Neural cell (in vitro differentiated cells): ENCODE results near the gene NANOS3. TPM values are rescaled to one million over a fixed set of nuclear protein-coding genes. Genes with fewer than 3 reads are reported as not detected.

Experiments used
- H2AFZ ChIP-seq: fragments of 200-600, 300-800 bp; sonication (generic), shearing (Covaris generic); 2 replicates; pipeline ENCODE4 v1.6.0; 2014; ENCODE audit warnings: low read depth, mild to moderate bottlenecking, antibody characterized with exemption, low read length, moderate library complexity
- H3F3A ChIP-seq: fragments of 200-600 bp; shearing (Covaris generic); 2 replicates; pipeline ENCODE4 v1.6.1; 2016; ENCODE audit warnings: mild to moderate bottlenecking, moderate library complexity, mixed read lengths, antibody characterized with exemption, low read length; ENCODE audit not compliant: insufficient read depth, poor library complexity, severe bottlenecking
- H3K27ac ChIP-seq: fragments of 200-600, 300-800 bp; sonication (generic), shearing (Covaris generic); 2 replicates; pipeline ENCODE4 v1.5.1; 2014; ENCODE audit warnings: mild to moderate bottlenecking, low read length, moderate library complexity
- H3K27me3 ChIP-seq: fragments of 300-800, 200-600 bp; sonication (generic), shearing (Covaris generic); 2 replicates; pipeline ENCODE4 v1.6.0; 2014; ENCODE audit warnings: mild to moderate bottlenecking, low read depth, low read length, moderate library complexity; ENCODE audit not compliant: insufficient read depth
- H3K36me3 ChIP-seq: fragments of 300-800, 200-600 bp; sonication (generic), shearing (Covaris generic); 2 replicates; pipeline ENCODE4 v1.5.1; 2014; ENCODE audit warnings: mild to moderate bottlenecking, antibody characterized with exemption, low read length, moderate library complexity; ENCODE audit not compliant: insufficient read depth
- H3K4me2 ChIP-seq: fragments of 300-800, 200-600 bp; sonication (generic), shearing (Covaris generic); 2 replicates; pipeline ENCODE4 v1.6.0; 2014; ENCODE audit warnings: mild to moderate bottlenecking, low read length
- H3K4me3 ChIP-seq: fragments of 300-800, 200-600 bp; sonication (generic), shearing (Covaris generic); 2 replicates; pipeline ENCODE4 v1.5.1; 2014; ENCODE audit warnings: mild to moderate bottlenecking, low read length, moderate library complexity
- H3K79me2 ChIP-seq: fragments of 200-600 bp; shearing (Covaris generic); replicated peaks from 2 replicates; pipeline ENCODE4 v1.6.0; 2014; ENCODE audit warnings: mild to moderate bottlenecking, low read length, moderate library complexity; ENCODE audit not compliant: insufficient read depth
- H3K9ac ChIP-seq: fragments of 300-800, 200-600 bp; sonication (generic), shearing (Covaris generic); 2 replicates; pipeline ENCODE4 v1.6.1; 2016; ENCODE audit warnings: mild to moderate bottlenecking, low read length, mixed read lengths
- H3K9me2 ChIP-seq: fragments of 200-600 bp; shearing (Covaris generic); 2 replicates; pipeline ENCODE4 v1.6.1; 2016; ENCODE audit warnings: mild to moderate bottlenecking, low read length, mixed read lengths; ENCODE audit not compliant: insufficient read depth
- H3K9me3 ChIP-seq: fragments of 200-600, 300-800 bp; sonication (generic), shearing (Covaris generic); 2 replicates; pipeline ENCODE4 v1.6.1; 2016; ENCODE audit warnings: mild to moderate bottlenecking, mixed run types, low read length, moderate library complexity, mixed read lengths
- H4K20me1 ChIP-seq: fragments of 200-600 bp; shearing (Covaris generic); 2 replicates; pipeline ENCODE4 v1.6.1; 2016; ENCODE audit warnings: mild to moderate bottlenecking, mixed run types; ENCODE audit not compliant: insufficient read depth
- EP300 ChIP-seq: fragments of 450-650 bp; conservative IDR thresholded peaks from 2 replicates; pipeline ENCODE4 v1.6.1; 2014; ENCODE audit warnings: antibody characterized with exemption, mild to moderate bottlenecking, moderate library complexity; ENCODE audit not compliant: poor library complexity, severe bottlenecking
- EZH2 ChIP-seq: fragments of 200-600, 300-800 bp; shearing (Covaris generic), sonication (generic); IDR thresholded peaks from 2 replicates; pipeline ENCODE4 v1.6.1; 2014; ENCODE audit warnings: antibody characterized with exemption, low read length, borderline replicate concordance, mild to moderate bottlenecking; ENCODE audit not compliant: insufficient read depth, poor library complexity, severe bottlenecking
- MXI1 ChIP-seq: fragments of 450-650 bp; conservative IDR thresholded peaks from 2 replicates; pipeline ENCODE4 v1.6.1; 2014; ENCODE audit warnings: antibody characterized with exemption, mild to moderate bottlenecking; ENCODE audit not compliant: poor library complexity, severe bottlenecking
- POLR2AphosphoS5 ChIP-seq: IDR thresholded peaks from 2 replicates; pipeline ENCODE4 v1.6.1; 2012
- RAD21 ChIP-seq: fragments of 450-650 bp; conservative IDR thresholded peaks from 2 replicates; pipeline ENCODE4 v1.6.1; 2014; ENCODE audit warnings: antibody characterized with exemption, mild to moderate bottlenecking, moderate library complexity
- SMC3 ChIP-seq: fragments of 450-650 bp; conservative IDR thresholded peaks from 2 replicates; pipeline ENCODE4 v1.6.1; 2014; ENCODE audit warnings: antibody characterized with exemption, mild to moderate bottlenecking, moderate library complexity; ENCODE audit not compliant: poor library complexity
- TAF1 ChIP-seq: IDR thresholded peaks from 2 replicates; pipeline ENCODE4 v1.6.1; 2012; ENCODE audit warnings: low read depth
- polyA plus RNA-seq: library from polyadenylated mRNA; depleted of rRNA; stranded (reverse); fragments of >200 nt; gene quantifications from 2 replicates; pipeline ENCODE4 v1.2.3, GENCODE V29; 2014
- TF ChIP-seq, protein P1 (sequence below): IDR thresholded peaks from 2 replicates; pipeline ENCODE4 v1.6.1; 2012; ENCODE audit warnings: borderline replicate concordance
- TF ChIP-seq, protein P2 (sequence below): fragments of 450-650 bp; IDR thresholded peaks from 2 replicates; pipeline ENCODE4 v1.5.1; 2014; ENCODE audit warnings: antibody characterized with exemption, mild to moderate bottlenecking, moderate library complexity; ENCODE audit not compliant: poor library complexity, severe bottlenecking

Gene NANOS3
- polyA plus RNA-seq, 1 donor from 2014 or later: 3.2 TPM

DNA sequence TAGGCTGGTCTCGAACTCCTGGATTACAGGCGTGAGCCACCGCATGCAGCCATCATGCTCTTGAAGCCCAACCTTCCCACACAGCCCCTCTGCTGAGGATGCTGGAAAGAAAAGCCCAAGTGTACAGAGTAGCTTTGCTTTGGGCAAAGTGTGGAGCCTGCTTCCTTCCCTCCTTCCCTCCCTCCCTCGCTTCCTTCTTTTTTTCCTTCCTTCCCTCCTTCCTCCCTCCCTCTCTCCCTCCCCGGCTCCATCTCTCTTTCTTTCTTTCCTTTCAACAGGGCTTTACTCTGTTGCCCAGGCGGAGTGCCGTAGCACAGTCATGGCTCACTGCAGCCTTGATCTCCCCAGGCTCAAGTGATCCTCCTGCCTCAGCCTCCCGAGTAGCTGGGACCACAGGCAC, 31.7 kb downstream of the NANOS3 start:
- Histone ChIP-seq H3K9me3 (no peaks in the 10 kb centered on the region), H3K4me2 (no peak overlapping the region), H3K79me2 (peaks cover 4% of the 10 kb centered on the region), H3K36me3 (no peaks in the 10 kb centered on the region), H3K9ac (no peak overlapping the region), H3K27ac (no peak overlapping the region), H3F3A (no peaks in the 10 kb centered on the region), H2AFZ (no peak overlapping the region), H3K9me2 (no peaks in the 10 kb centered on the region), H3K4me3 (no peak overlapping the region), H4K20me1 (no peaks in the 10 kb centered on the region), H3K27me3 (no peaks in the 10 kb centered on the region)
- TF ChIP-seq MXI1: no peak
- TF ChIP-seq, protein P1, sequence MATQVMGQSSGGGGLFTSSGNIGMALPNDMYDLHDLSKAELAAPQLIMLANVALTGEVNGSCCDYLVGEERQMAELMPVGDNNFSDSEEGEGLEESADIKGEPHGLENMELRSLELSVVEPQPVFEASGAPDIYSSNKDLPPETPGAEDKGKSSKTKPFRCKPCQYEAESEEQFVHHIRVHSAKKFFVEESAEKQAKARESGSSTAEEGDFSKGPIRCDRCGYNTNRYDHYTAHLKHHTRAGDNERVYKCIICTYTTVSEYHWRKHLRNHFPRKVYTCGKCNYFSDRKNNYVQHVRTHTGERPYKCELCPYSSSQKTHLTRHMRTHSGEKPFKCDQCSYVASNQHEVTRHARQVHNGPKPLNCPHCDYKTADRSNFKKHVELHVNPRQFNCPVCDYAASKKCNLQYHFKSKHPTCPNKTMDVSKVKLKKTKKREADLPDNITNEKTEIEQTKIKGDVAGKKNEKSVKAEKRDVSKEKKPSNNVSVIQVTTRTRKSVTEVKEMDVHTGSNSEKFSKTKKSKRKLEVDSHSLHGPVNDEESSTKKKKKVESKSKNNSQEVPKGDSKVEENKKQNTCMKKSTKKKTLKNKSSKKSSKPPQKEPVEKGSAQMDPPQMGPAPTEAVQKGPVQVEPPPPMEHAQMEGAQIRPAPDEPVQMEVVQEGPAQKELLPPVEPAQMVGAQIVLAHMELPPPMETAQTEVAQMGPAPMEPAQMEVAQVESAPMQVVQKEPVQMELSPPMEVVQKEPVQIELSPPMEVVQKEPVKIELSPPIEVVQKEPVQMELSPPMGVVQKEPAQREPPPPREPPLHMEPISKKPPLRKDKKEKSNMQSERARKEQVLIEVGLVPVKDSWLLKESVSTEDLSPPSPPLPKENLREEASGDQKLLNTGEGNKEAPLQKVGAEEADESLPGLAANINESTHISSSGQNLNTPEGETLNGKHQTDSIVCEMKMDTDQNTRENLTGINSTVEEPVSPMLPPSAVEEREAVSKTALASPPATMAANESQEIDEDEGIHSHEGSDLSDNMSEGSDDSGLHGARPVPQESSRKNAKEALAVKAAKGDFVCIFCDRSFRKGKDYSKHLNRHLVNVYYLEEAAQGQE: no peak
- no peak for TF ChIP-seq RAD21
- TF ChIP-seq, protein P2, sequence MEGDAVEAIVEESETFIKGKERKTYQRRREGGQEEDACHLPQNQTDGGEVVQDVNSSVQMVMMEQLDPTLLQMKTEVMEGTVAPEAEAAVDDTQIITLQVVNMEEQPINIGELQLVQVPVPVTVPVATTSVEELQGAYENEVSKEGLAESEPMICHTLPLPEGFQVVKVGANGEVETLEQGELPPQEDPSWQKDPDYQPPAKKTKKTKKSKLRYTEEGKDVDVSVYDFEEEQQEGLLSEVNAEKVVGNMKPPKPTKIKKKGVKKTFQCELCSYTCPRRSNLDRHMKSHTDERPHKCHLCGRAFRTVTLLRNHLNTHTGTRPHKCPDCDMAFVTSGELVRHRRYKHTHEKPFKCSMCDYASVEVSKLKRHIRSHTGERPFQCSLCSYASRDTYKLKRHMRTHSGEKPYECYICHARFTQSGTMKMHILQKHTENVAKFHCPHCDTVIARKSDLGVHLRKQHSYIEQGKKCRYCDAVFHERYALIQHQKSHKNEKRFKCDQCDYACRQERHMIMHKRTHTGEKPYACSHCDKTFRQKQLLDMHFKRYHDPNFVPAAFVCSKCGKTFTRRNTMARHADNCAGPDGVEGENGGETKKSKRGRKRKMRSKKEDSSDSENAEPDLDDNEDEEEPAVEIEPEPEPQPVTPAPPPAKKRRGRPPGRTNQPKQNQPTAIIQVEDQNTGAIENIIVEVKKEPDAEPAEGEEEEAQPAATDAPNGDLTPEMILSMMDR: no peak
- TF ChIP-seq POLR2AphosphoS5: no peak
- TF ChIP-seq EZH2: no peak
- no peak for TF ChIP-seq TAF1
- no peak for TF ChIP-seq EP300
- no peak for TF ChIP-seq SMC3

DNA sequence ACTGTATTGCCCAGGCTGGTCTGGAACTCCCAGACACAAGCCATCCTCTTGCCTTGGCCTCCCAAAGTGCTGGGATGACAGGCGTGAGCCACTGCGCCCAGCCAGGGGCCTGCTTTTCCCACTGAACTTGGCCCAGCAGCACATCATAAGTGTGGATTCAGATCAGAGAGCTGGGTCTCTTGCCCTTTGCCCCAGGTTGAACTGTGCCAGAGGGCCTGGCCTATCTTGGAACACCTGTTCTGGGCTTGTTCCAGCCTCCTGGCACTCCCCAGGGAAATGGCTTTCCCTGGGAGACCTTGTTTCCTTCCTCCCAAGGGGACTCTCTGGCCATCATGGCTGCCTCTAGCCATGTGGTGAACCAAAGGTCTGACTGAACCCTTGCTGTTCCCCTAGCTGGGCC, 32.5 kb downstream of the NANOS3 start:
- no peak overlapping the region for H3K4me3 ChIP-seq
- no peak overlapping the region for H3K27ac ChIP-seq
- no peaks in the 10 kb centered on the region for H3K36me3 ChIP-seq
- no peaks in the 10 kb centered on the region for H4K20me1 ChIP-seq
- no peak overlapping the region for H2AFZ ChIP-seq
- H3K4me2 ChIP-seq: no peak overlapping the region
- peaks cover 4% of the 10 kb centered on the region for H3K79me2 ChIP-seq
- no peaks in the 10 kb centered on the region for H3K9me2 ChIP-seq
- H3K9me3 ChIP-seq: no peaks in the 10 kb centered on the region
- no peaks in the 10 kb centered on the region for H3F3A ChIP-seq
- no peaks in the 10 kb centered on the region for H3K27me3 ChIP-seq
- TF ChIP-seq TAF1 (no peak), RAD21 (no peak), EZH2 (no peak)
- H3K9ac ChIP-seq: no peak overlapping the region

DNA sequence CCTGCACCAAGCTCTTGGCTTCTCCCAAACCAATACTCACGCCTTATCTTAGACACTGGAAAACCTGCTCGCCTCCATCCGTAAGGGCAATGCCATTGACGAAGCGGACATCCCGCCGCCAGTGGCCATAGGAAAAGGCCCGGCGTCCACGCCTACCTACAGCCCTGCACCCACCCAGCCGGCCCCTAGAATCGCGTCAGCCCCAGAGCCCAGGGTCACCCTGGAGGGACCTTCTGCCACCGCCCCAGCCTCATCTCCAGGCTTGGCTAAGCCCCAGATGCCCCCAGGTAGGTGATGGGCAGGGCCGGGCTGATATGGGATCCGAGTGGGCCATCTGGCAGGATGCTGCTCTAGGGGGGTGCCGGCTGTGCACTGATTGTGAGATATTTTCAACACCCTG, 36.4 kb downstream of the NANOS3 start:
- no peak overlapping the region for H2AFZ ChIP-seq
- no peaks in the 10 kb centered on the region for H4K20me1 ChIP-seq
- H3F3A ChIP-seq: no peaks in the 10 kb centered on the region
- H3K4me2 ChIP-seq: no peak overlapping the region
- no peaks in the 10 kb centered on the region for H3K9me3 ChIP-seq
- H3K4me3 ChIP-seq: no peak overlapping the region
- peaks cover 5% of the 10 kb centered on the region for H3K36me3 ChIP-seq
- TF ChIP-seq, protein P2: no peak
- TF ChIP-seq SMC3: no peak
- no peak for TF ChIP-seq RAD21
- no peak for TF ChIP-seq EP300
- TF ChIP-seq TAF1: no peak
- no peak for TF ChIP-seq EZH2
- no peak for TF ChIP-seq MXI1
- TF ChIP-seq, protein P1: no peak
- no peak for TF ChIP-seq POLR2AphosphoS5
- H3K27ac ChIP-seq: no peak overlapping the region
- H3K9ac ChIP-seq: no peak overlapping the region
- H3K9me2 ChIP-seq: no peaks in the 10 kb centered on the region
- no peaks in the 10 kb centered on the region for H3K79me2 ChIP-seq
- no peaks in the 10 kb centered on the region for H3K27me3 ChIP-seq
